ENCODE measurements around the gene MYD88. TPM values are rescaled to one million over a fixed set of nuclear protein-coding genes. Genes with fewer than 3 reads are reported as not detected.

The MYD88 gene
- total RNA-seq, 2 experiments from 2014 or later = 69.3 to 70.3 TPM

GRCh38 chr3:38163117-38163840 is 24.8 kb downstream of the MYD88 start:
- ATAC-seq (no peak), DNase-seq (peak; percentile 59)
- no peaks in the 10 kb centered on the region for H3K9me3 Mint-ChIP-seq (ENCODE audit: low read depth)
- CTCF ChIA-PET = interaction anchor here (0.8 to 4.4 kb wide), 11 partner anchors 10 to 334 kb away, joined by 3 to 41 read pairs (median 7); partner anchors contain the start of genes ACAA1, EXOG and XYLB
- H3K4me1 Mint-ChIP-seq = peaks cover 41% of the 10 kb centered on the region
- H3K27me3 Mint-ChIP-seq = no peaks in the 10 kb centered on the region
- H3K4me3 Mint-ChIP-seq = peak overlapping the region; percentile 93
- H3K36me3 Mint-ChIP-seq = peaks cover 20% of the 10 kb centered on the region
- H3K27ac Mint-ChIP-seq = peak overlapping the region; percentile 100

GRCh38 chr3:38163841-38164642 is 25.6 kb downstream of the MYD88 start:
- ATAC-seq (no peak), DNase-seq (no peak)
- peak overlapping the region; percentile 93 for H3K4me3 Mint-ChIP-seq
- no peaks in the 10 kb centered on the region for H3K9me3 Mint-ChIP-seq (ENCODE audit: low read depth)
- no peaks in the 10 kb centered on the region for H3K27me3 Mint-ChIP-seq
- H3K4me1 Mint-ChIP-seq = peaks cover 47% of the 10 kb centered on the region
- peak overlapping the region; percentile 100 for H3K27ac Mint-ChIP-seq
- CTCF ChIA-PET = interaction anchor here (0.7 to 4.4 kb wide), 15 partner anchors 11 to 1124 kb away, joined by 3 to 41 read pairs (median 7); partner anchors contain the start of genes ACAA1, EXOG and XYLB
- H3K36me3 Mint-ChIP-seq = peaks cover 26% of the 10 kb centered on the region

GRCh38 chr3:38164643-38164951 is 26.1 kb downstream of the MYD88 start:
- Mint-ChIP-seq H3K27me3 (no peaks in the 10 kb centered on the region), H3K36me3 (peaks cover 26% of the 10 kb centered on the region), H3K4me3 (peak overlapping the region; percentile 93), H3K4me1 (peaks cover 53% of the 10 kb centered on the region), H3K27ac (peak overlapping the region; percentile 100), H3K9me3 (ENCODE audit: low read depth) (no peaks in the 10 kb centered on the region)
- ATAC-seq (peak; percentile 32), DNase-seq (no peak)
- CTCF ChIA-PET = interaction anchor here (0.7 to 4.4 kb wide), 12 partner anchors 11 to 1124 kb away, joined by 3 to 41 read pairs (median 6); partner anchors contain the start of gene ACAA1

- Mint-ChIP-seq H3K9me3 (ENCODE audit: low read depth) (no peaks in the 10 kb centered on the region), H3K27me3 (no peaks in the 10 kb centered on the region), H3K4me1 (peaks cover 53% of the 10 kb centered on the region), H3K27ac (peak within 1 kb of the TSS; percentile 100), H3K4me3 (peak within 1 kb of the TSS; percentile 93), H3K36me3 (peaks cover 26% of the 10 kb centered on the region)
- ATAC-seq (peak; percentile 93), DNase-seq (peak; percentile 99)
- CTCF ChIA-PET = interaction anchor here (0.6 to 4.4 kb wide), 12 partner anchors 12 to 1123 kb away, joined by 3 to 41 read pairs (median 4); partner anchors contain the start of genes ACAA1, MYD88 and XYLB
Measured at GRCh38 chr3:38164952-38165721, 26.7 kb downstream of the MYD88 start, which contains the start of gene OXSR1. Gene OXSR1 (plus strand): TSS chr3:38165537. CDS start chr3:38165877, 340 bp downstream.

GRCh38 chr3:38165722-38166387 is 27.4 kb downstream of the MYD88 start:
- ATAC-seq (peak; percentile 2), DNase-seq (no peak)
- Mint-ChIP-seq H3K4me3 (peak overlapping the region; percentile 93), H3K27me3 (no peaks in the 10 kb centered on the region), H3K4me1 (peaks cover 60% of the 10 kb centered on the region), H3K27ac (peak overlapping the region; percentile 100), H3K36me3 (peaks cover 28% of the 10 kb centered on the region), H3K9me3 (ENCODE audit: low read depth) (no peaks in the 10 kb centered on the region)
- CTCF ChIA-PET = interaction anchor here (1.3 to 4.4 kb wide), 12 partner anchors 13 to 181 kb away, joined by 3 to 41 read pairs (median 4); partner anchors contain the start of genes ACAA1 and XYLB

DNA sequence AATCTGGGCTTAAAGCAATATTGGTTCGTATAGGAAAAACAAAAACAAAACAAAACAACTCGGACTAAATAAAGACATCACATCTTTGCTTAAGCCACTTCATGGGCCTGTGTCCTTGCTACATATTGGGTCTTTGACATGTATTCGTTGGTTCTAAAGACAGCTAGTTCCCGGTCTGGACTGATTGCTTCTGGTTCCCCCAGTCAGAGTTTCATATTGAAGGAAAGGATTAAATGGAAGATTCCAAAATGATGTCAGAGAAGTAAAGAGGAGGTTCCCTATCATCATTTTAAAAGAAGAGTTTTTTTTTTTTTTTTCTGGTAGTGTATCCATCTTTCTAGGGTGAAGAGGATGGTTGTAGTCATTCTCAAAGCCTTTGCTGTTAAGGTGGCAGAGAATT is 29.1 kb downstream of the MYD88 start:
- H3K27me3 Mint-ChIP-seq = no peaks in the 10 kb centered on the region
- peak overlapping the region; percentile 54 for H3K27ac Mint-ChIP-seq
- peak overlapping the region; percentile 21 for H3K4me3 Mint-ChIP-seq
- CTCF ChIA-PET = interaction anchor here (1.5 kb wide), 1 partner anchor 18 kb away, joined by 3 read pairs; no protein-coding TSS in a partner anchor
- peaks cover 30% of the 10 kb centered on the region for H3K36me3 Mint-ChIP-seq
- DNase-seq (no peak), ATAC-seq (no peak)
- H3K9me3 Mint-ChIP-seq (ENCODE audit: low read depth) = no peaks in the 10 kb centered on the region
- H3K4me1 Mint-ChIP-seq = peaks cover 69% of the 10 kb centered on the region

DNA sequence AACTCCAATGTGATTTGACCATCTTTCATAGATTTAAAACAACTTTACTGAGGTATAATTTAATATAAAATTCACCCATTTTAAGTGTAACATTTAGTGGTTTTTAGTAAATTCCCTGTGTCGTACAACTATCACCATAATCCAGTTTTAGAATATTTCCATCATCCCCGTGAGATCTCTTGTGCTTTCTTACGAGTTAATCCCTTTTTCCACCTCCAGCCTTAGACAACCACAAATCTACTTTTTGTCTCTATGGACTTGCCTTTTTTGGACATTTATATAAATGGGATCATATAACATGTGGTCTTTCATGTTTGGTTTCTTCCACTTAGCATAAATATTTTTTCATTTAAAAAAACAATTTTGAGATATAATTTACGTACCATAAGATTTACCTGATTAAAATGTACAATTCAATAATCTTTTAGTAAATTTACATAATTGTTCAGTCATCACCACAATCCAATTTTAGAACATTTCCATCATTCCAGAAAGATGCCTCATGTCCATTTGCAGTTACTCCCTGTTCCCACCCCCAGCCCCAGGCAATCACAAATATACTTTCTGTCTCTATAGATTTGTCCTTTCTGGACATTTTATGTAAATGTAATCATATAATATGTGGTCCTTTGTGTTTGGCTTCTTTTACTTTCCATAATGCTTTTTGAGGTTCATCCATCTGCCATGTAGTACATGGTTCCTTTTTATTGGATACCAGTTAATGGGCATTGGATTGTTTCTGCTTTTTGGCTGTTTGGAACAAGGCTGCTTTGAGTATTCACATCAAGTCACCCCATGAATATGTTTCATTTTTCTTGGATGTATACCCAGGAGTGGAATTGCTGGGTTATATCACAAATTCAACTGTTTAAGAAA is 29.9 kb downstream of the MYD88 start:
- H3K27me3 Mint-ChIP-seq = no peaks in the 10 kb centered on the region
- no peaks in the 10 kb centered on the region for H3K9me3 Mint-ChIP-seq (ENCODE audit: low read depth)
- peak overlapping the region; percentile 35 for H3K27ac Mint-ChIP-seq
- CTCF ChIA-PET = no interaction called here
- DNase-seq = no peak
- peaks cover 72% of the 10 kb centered on the region for H3K4me1 Mint-ChIP-seq
- no peak overlapping the region for H3K4me3 Mint-ChIP-seq
- peaks cover 26% of the 10 kb centered on the region for H3K36me3 Mint-ChIP-seq
- ATAC-seq = no peak

DNA sequence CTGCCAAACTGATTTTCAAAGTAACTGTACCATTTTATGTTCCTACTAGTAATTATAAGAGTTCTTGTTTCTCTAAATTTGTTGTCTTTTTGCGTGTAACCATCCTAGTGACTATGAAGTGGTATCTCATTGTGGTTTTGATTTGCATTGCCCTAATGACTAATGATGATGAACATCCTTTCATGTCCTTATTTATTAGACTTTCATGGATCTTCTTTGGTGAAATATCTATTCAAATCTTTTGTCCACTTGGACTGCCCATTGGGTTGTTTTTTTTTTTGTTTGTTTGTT is 30.5 kb downstream of the MYD88 start:
- no peaks in the 10 kb centered on the region for H3K27me3 Mint-ChIP-seq
- H3K4me1 Mint-ChIP-seq = peaks cover 72% of the 10 kb centered on the region
- no peak overlapping the region for H3K4me3 Mint-ChIP-seq
- peaks cover 26% of the 10 kb centered on the region for H3K36me3 Mint-ChIP-seq
- CTCF ChIA-PET = no interaction called here
- H3K9me3 Mint-ChIP-seq (ENCODE audit: low read depth) = no peaks in the 10 kb centered on the region
- ATAC-seq (no peak), DNase-seq (no peak)
- peak overlapping the region; percentile 35 for H3K27ac Mint-ChIP-seq

GRCh38 chr3:38170722-38171121 is 32.3 kb downstream of the MYD88 start:
- no peak for DNase-seq
- no peaks in the 10 kb centered on the region for H3K27me3 Mint-ChIP-seq
- peaks cover 29% of the 10 kb centered on the region for H3K36me3 Mint-ChIP-seq
- H3K27ac Mint-ChIP-seq = no peak overlapping the region
- CTCF ChIA-PET = no interaction called here
- H3K4me3 Mint-ChIP-seq = no peak overlapping the region
- peaks cover 76% of the 10 kb centered on the region for H3K4me1 Mint-ChIP-seq
- no peak for ATAC-seq
- no peaks in the 10 kb centered on the region for H3K9me3 Mint-ChIP-seq (ENCODE audit: low read depth)

DNA sequence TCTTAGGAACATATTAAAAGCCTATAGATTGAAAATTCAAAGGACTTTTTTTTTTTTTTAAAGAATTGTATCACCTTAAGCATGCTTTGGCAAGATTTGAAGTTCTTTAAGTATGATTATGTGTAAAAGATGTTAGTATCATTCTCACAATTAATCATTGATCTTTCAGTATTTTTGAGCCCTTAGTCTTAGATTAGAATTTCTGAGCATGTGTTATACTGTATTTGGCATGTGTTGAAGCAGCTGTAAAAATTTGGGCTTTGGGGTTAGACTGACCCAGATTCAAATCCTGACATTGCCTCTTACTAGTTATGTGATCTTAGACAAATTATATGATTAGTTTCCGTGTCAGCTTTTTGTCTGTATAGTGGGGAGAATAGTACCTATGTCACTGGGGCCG is 33.2 kb downstream of the MYD88 start:
- H3K36me3 Mint-ChIP-seq = peaks cover 25% of the 10 kb centered on the region
- H3K9me3 Mint-ChIP-seq (ENCODE audit: low read depth) = no peaks in the 10 kb centered on the region
- H3K27me3 Mint-ChIP-seq = no peaks in the 10 kb centered on the region
- ATAC-seq (no peak), DNase-seq (no peak)
- peaks cover 70% of the 10 kb centered on the region for H3K4me1 Mint-ChIP-seq
- H3K4me3 Mint-ChIP-seq = no peak overlapping the region
- no peak overlapping the region for H3K27ac Mint-ChIP-seq
- CTCF ChIA-PET = interaction anchor here (1.1 to 1.6 kb wide), 2 partner anchors 19 to 23 kb away, joined by 4 read pairs; no protein-coding TSS in a partner anchor

GRCh38 chr3:38173834-38174418 is 35.5 kb downstream of the MYD88 start:
- Mint-ChIP-seq H3K4me3 (peak overlapping the region; percentile 24), H3K27me3 (no peaks in the 10 kb centered on the region), H3K9me3 (ENCODE audit: low read depth) (no peaks in the 10 kb centered on the region), H3K27ac (peak overlapping the region; percentile 13), H3K4me1 (peaks cover 53% of the 10 kb centered on the region), H3K36me3 (peaks cover 19% of the 10 kb centered on the region)
- ATAC-seq (peak; percentile 44), DNase-seq (no peak)
- CTCF ChIA-PET = no interaction called here

GRCh38 chr3:38177181-38177580 is 38.7 kb downstream of the MYD88 start:
- DNase-seq = no peak
- Mint-ChIP-seq H3K4me1 (peaks cover 33% of the 10 kb centered on the region), H3K4me3 (no peak overlapping the region), H3K27me3 (no peaks in the 10 kb centered on the region), H3K36me3 (peaks cover 24% of the 10 kb centered on the region), H3K9me3 (ENCODE audit: low read depth) (no peaks in the 10 kb centered on the region), H3K27ac (no peak overlapping the region)
- CTCF ChIA-PET = no interaction called here
- no peak for ATAC-seq

All from activated CD8-positive, alpha-beta memory T cell treated with anti-CD3 and anti-CD28 coated beads, Interleukin-2, amount 10 ng/mL, durations not matched to agents 7 days and 5 days (primary cell).